Suppressor macrophage (primary cell): Measurements from ENCODE around the gene RNF115.
"Not testable (repeated sequence)": the region's sequence is repeated elsewhere in the genome, so short reads cannot be mapped to it uniquely, and the experiment has no call there.

ENCODE experiments used
- DNase-seq, 4 experiments: peaks; one replicate each; pipeline ENCODE4 v3.0.0-alpha.2; 2020 to 2022

The RNF115 gene

GRCh38 chr1:145729666-145730436 lies 94.0 kb downstream of the RNF115 start:
- DNase-seq, result no peak

GRCh38 chr1:145729196-145729595 lies 94.7 kb downstream of the RNF115 start:
- no peak for DNase-seq

- not testable (repeated sequence) for DNase-seq
These were observed 97.7 kb downstream of the RNF115 start for GRCh38 chr1:145726193-145726592.

- peak; percentile 60 to 80 (median 76) for DNase-seq
These were observed 102.8 kb downstream of the RNF115 start for GRCh38 chr1:145720878-145721671.

GRCh38 chr1:145720556-145720877 lies 103.4 kb downstream of the RNF115 start:
- DNase-seq, result no peak

GRCh38 chr1:145719230-145720079 lies 104.4 kb downstream of the RNF115 start, which contains the start of gene CD160:
Gene CD160 (plus strand): TSS chr1:145719499. CDS start chr1:145728328, 8,829 bp downstream.
- no peak for DNase-seq

GRCh38 chr1:145718465-145718864 lies 105.4 kb downstream of the RNF115 start:
- DNase-seq, result not testable (repeated sequence)

- no peak for DNase-seq
These were observed 106.1 kb downstream of the RNF115 start for GRCh38 chr1:145717833-145718232.

- DNase-seq, result no peak
These were observed 107.1 kb downstream of the RNF115 start for GRCh38 chr1:145716641-145717345.

- no peak for DNase-seq
These were observed 109.3 kb downstream of the RNF115 start for GRCh38 chr1:145714524-145715111.

- DNase-seq, result no peak
These were observed 112.7 kb downstream of the RNF115 start for GRCh38 chr1:145711213-145711651.

- DNase-seq, result no peak
These were observed 113.4 kb downstream of the RNF115 start for GRCh38 chr1:145710291-145711027.

GRCh38 chr1:145708063-145708462 lies 115.8 kb downstream of the RNF115 start:
- peak in 1 of 4 experiments; percentile 13 for DNase-seq

- DNase-seq, result no peak
These were observed 116.6 kb downstream of the RNF115 start, which contains the start of gene PDZK1 for GRCh38 chr1:145707183-145707867. Gene PDZK1 (minus strand): TSS chr1:145707368. CDS start chr1:145688021, 19,347 bp downstream.

GRCh38 chr1:145706086-145706664 lies 117.7 kb downstream of the RNF115 start:
- DNase-seq, result no peak

- no peak for DNase-seq
These were observed 118.3 kb downstream of the RNF115 start for GRCh38 chr1:145705622-145706021.

- DNase-seq, result no peak
These were observed 121.1 kb downstream of the RNF115 start for GRCh38 chr1:145702826-145703225.

- no peak for DNase-seq
These were observed 121.8 kb downstream of the RNF115 start for GRCh38 chr1:145702052-145702451.

- DNase-seq, result no peak
These were observed 122.5 kb downstream of the RNF115 start for GRCh38 chr1:145701306-145701862.

- no peak for DNase-seq
These were observed 127.3 kb downstream of the RNF115 start for GRCh38 chr1:145696630-145696960.
